GM04503 (cell line): Measurements from ENCODE around the gene GLTP.
"Not testable (repeated sequence)": the region's sequence is repeated elsewhere in the genome, so short reads cannot be mapped to it uniquely, and the experiment has no call there.

Experiments used
- DNase-seq: peaks from one replicate; pipeline ENCODE4 v3.0.0-alpha.2; 2012; ENCODE audit warnings: low read depth

GLTP gene, protein sequence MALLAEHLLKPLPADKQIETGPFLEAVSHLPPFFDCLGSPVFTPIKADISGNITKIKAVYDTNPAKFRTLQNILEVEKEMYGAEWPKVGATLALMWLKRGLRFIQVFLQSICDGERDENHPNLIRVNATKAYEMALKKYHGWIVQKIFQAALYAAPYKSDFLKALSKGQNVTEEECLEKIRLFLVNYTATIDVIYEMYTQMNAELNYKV

DNA sequence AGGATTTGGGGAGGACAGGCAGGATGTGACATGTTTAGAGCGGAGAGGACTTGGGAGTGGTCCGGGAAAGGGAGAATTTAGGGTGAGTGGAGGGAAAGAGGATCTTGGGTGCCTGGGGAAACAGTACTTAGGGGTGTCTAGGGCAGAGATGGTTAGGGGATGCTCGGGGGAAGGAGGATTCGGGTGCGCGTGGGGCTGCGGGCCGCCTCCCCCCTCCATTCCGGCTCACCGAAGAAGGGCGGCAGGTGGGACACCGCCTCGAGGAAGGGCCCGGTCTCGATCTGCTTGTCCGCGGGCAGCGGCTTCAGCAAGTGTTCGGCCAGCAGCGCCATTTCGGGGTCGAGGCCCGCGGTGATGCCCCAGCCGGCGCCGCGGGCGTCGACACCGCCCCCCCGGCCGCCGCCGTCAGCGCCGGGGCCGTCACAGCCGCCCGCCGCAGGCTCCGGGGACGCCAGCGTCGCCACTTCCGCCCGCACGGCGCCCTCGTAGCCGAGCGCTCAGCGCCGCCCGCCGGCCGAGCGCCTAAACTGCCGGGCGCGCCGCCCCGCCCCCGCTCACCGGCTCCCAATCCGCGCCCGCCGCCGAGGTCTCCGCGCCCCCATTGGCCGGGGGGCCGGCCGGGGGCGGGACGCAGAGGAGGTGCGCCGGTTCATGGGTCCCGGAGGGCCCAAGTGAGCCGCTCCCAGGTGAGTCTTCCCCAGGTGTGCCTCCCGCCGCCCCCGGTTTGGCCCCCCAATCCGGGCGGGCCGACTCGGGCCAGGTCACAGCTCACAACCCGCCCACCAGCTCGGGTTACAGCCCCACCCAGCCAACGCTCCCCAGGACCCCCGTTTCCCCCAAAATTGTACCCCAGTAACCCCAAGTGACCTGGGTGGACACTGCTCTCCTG is at the start of gene GLTP:
TSS of gene GLTP (minus strand) at position 499 of the 889 bp plus-strand sequence. CDS start at position 332, 167 bp downstream.
- no peak for DNase-seq

DNA sequence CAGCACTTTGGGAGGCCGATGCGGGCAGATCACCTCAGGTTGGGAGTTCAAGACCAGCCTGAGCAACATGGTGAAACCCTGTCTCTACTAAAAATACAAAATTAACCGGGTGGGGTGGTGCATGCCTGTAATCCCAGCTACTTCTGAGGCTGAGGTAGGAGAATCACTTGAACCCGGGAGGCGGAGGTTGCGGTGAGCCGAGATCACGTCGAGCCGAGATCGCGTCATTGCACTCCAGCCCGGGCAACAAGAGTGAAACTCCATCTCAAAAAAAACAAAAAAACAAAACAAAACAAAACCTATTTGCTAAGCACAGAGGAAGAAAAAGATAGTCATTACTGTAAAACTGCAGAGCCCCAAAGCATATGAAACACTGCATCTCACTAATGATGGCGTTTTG is 49.0 kb upstream of the GLTP start:
- not testable (repeated sequence) for DNase-seq

DNA sequence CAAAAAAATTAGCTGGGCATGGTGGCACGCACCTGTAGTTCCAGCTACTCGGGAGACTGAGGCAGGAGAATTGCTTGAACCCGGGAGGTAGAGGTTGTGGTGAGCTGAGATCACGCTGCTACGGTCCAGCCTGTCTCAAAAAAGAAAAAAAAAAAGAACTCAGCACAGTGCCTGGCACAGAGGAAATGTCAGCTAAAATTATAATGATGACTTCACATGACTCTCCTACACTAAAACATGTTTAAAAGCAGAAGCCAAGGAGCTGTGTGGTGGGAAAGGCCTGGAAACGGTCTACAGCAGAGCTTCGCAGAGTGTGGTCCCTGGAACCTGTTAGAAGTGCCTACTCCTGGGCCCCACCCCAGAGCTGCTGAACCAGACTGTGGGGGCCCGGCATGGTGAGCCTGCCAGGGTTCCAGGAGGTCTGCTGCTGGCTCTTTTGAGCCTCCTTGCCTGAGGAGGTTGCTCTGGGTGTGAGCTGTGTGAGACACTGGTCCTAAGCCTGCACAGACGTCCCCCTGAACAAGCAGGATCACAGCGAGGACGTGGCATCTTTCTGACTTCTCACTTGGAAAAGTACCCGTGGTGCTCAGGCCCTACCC is 47.8 kb upstream of the GLTP start:
- no peak for DNase-seq

DNA sequence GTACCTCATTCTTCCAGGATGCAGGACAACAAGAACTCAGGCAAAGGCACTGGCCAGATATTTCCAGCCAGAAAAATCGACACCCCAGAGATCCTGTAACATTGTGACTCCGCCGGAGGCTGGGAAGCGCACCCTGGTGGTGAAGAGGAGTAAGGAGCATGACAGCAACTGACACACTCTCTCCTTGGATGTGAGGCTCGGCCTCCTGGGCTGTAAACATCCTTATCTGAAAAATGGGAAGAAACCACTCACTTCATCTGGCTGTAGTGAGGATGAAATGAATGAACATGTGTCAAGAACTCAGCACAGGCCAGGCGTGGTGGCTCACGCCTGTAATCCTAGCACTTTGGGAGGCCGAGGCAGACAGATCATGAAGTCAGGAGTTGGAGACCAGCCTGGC is 47.3 kb upstream of the GLTP start:
- DNase-seq = no peak

DNA sequence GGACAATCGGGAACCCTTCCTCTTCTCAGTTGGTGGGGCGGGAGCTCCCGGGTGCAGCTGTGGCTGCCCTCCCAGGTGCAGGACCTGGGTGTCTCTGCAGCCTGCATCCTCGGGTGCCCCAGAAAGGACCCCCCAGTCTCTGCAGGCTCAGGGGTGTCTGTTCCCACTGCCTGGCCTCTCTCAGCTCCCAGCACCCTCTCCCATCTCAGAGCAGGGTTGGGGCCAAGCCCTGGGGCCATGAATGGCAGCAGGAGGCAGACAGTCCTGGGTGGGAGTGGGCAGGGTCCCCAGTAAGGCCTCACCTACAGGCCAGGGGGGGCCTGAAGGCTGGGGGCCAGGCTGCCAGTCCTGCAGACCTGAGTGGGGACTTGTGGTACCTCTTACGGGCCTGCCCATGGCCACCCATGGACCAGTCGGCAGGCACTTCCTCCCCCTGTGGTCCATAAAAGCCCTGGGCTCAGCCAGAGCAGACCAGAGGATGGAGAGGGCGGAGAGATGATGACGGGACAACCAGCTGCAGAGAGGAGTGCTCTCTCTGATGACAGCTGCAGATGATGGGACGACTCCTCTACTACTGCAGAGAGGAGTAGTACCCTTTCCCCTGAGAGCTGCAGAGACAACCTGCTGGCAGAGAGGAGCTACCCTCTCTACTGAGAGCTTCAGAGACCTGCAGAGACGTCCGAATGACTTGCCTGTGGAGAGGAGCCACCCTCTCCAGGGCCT is 46.3 kb upstream of the GLTP start:
- no peak for DNase-seq

DNA sequence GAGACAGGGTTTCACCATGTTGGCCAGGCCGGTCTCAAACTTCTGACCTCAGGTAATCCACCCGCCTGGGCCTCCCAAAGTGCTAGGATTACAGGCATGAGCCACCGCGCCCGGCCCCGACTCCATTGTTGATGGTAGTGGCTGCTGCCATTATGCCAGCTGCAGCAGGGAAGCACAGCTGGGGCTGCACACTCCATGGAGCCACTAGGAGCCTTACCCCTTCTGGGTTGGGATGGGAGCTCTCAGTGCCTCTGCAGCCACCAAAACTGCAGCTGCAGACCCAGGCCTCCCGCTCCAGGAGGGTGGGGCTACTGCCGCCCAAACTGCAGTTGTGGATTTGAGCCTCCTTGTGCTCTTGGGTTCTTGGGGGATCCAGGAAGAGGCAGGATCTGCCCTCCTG is 45.7 kb upstream of the GLTP start:
- no peak for DNase-seq

DNA sequence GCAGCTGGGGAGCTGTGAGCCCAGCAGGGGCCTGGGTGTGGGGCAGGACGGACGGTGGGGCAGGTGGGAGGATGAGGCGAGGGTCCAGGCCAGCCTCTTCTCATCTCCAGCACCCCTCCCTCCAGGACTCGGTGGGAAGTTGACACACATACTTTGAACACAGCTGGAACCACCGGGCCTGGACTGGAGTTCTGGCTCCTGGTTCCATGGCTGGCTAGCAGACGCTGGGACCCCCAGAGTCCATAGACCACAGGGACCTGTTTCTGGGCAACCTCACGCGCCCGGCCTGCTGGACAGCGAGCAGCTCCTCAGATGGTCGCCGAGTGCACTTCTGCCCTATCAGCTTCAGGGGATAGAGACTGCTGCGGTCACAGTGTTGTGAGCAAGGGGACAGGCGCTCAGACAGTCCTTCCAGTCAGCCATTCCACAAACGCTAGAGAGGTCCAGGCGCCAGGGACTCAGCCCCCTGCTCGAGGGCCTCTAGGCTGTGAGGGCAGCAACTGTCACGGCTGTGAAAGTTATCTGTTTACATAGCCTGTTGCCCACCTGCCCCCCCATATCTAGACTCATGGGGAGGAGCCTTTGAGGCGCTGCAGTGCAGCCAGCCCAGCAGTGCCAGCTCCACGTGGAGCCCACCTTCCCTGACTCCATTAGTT is 45.0 kb upstream of the GLTP start:
- DNase-seq = no peak

DNA sequence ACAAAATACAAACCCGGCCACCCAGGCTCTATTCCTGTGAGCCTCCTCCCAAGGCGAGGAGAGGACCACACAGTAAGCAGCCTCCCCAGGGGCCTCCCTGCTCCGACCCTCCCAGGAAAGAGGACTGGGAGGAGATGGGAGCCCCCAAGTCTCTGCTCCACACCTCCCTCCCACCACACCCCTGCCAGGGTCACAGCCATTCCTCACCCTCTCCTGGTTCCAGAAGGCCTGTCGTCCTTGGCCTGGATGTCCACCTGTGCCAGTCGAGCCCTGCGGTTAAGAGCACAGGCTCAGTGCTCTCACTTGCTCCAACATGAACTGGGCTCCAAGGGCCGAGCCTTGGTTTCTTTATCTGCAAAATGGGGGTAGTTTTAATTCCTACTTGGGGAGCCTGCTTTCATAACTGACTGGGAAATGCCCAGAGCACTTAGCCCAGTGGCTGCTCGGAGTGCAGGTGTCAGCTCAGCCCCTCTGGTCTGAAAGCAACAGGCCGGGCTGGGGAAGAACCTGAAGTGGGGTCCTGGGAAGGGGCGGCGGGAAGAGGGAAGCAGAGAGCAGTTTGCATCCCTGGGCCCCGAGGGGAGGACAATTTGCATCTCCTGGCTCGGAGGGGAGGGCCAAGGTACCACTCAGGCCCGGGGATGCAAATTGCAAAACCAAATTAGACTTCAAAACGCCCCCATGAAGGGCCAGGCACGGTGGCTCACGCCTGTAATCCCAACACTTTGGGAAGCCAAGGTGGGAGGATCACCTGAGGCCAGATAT is 43.3 kb upstream of the GLTP start:
- no peak for DNase-seq

DNA sequence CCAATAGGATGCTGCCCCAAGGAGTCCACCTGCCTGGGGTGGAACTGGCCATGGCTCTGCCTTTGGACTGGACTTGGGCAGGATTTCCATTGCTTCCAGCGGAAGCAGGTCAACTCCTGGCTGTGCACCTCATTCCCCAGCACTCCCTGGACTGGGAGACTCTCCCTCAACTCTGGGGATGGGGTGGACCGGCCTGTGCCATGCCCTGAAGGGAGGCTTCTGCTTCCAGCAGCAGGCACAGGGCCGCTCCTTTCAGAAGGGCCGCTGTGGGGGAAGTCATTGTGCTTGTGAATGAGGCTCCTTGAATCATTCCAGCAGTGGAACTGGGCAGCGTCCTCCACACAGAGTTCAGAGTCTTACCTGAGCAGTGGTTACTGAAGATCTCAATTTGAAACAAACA is 42.7 kb upstream of the GLTP start:
- no peak for DNase-seq

DNA sequence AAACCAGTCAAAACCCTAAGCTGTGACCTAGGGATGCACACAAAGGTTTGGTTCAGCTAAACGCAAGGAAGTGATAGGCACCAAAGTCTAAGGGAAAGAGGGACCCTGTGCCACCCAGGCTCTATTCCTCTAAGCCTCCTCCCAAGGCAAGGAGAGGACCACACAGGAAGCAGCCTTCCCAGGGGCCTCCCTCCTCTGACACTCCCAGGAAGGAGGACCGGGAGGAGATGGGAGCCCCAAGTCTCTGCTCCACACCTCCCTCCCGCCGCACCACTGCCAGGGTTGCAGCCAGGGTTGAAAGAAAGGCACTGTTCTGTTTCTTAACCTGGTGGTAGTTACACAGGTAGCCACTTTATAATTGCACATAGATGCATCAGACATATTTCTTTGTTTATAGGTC is 41.6 kb upstream of the GLTP start:
- DNase-seq = no peak

DNA sequence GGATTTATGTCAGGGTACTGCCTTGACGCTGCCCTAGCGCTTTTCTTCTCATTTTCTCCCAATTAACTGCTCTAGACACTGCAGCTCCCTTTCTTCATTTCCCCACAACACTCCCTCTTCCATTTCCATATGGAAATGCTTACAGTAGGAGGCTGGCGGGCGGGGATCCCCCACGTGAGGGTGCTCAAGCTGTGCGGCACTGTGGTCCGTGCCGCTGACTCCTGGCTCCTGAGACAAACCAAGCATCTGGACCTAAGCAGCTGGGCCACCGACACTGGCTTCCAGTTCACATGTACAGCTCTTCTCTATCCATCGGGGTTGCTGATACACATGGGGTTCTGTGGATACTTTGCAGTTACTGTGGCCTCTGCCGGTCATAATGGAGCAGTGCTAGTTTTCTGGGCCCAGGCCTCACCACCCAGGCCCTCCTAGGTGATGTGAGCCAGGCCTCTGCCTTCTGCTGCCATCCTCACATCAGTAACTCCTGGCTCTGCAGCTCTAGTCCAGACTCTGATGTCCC is 40.0 kb upstream of the GLTP start:
- DNase-seq = no peak

DNA sequence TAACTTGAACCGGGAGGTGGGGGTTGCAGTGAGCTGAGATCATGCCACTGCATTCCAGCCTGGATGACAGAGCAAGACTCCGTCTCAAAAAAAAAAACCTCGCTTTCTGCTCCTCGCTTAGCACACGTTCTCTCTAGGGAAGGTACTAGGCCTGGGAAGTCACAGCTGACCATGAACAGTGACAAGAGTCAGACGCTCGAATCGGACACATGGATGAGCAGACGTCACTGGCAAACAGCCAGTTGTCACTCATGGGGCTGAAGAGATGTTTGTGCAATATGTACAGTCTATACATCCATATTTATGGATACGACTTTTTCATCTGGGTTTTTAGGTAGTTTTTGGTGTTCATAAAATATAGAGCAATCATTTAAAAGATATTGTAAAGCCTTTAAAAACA is 39.1 kb upstream of the GLTP start:
- no peak for DNase-seq

DNA sequence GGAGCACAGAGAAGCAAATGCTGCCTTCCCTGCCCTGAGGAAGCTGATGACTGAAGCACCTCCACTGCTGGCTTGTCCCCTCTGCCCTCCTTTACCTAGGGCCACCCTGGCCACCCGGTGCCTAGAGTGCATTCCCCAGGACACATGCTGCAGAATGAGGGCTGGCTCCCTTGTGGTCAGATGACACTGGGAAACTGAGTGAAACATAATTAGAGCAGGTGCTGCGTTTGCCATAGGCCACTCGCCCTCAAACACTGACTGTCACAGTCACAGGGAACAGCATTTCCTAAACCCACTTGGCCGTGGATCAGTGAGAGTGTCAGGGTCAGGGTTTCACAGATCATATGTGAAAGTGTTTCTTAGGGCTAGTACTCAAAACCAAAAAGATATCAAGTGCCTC is 35.7 kb upstream of the GLTP start:
- DNase-seq = no peak

DNA sequence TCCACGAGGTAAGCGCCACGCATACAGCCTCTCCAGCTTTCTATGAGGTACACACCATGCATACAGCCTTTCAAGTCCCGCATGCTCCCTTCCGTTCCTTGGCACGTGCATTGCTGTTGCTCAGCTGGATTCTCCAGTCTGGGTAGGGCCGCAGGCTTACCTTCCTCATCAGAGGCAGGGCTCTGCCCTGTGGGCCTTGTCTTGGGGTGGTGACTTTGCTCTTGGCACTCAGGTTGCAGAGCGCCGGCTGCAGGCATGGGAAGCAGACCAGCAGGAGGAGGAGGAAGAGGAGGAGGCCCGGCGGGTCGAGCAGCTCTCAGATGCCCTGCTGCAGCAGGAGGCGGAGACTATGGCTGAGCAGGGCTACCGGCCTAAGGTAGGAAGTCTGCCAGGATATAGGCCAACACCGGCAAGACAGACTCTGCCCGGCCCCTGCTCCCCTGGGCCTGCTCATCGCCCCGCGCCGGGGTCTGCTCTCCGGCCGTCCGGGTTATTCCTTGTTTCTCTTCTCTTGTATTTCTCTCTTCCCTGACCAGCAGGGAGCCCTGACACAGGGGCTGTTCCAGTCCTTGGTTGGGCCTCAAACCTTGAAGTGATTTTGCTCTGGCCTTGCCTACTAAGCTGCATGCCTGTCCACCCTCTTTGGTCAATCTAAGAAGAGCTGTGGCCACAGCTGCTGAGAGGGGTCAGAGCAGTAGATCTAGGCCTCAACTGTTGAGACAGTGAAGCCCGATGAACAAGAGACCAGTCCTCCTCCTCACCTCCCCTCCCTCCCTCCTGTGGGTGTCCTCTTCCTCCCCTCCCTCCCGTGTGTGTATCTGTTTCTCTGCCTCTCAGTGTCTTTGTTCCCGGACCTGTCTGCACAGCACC is 35.1 kb upstream of the GLTP start:
- DNase-seq = no peak

DNA sequence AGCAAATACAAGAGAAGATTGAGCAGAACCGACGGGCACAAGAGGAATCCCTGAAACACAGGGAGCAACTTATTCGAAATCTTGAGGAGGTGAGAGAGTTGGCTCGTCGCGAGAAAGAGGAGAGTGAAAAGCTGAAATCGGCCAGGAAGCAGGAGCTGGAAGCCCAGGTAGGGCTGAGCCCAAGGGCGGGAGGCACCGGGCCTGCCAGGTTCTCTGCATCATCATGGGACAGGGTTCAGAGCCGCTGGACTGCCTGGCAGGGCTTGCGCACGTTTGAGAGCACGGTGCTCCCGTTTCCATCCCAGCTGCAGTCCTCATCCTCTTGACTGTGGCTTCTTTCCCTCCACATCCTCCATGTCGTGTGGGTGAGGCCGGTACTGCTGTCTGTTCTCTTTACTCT is 34.1 kb upstream of the GLTP start:
- no peak for DNase-seq

DNA sequence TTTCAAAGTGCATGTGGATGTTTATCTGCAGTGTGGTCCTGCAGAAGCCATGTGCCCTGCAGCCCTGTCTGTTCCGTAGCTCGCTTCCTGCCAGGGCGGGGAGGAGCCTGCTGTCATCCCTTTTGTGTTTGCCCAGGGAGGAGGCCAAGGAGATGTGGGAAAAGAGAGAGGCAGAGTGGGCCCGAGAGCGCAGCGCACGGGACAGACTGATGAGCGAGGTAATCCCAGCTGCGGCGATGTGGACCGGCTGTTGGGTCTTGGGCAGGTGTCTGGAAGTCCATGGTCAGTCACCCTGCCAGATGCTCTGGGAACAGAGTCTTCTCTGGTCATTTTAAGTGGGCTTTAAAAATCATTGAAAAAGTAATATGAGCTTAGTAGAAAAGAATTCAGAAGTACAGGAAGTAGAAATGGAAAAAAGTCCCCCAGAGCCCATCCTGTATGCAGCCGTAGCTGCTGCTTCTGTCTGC is 32.5 kb upstream of the GLTP start:
- DNase-seq = no peak

DNA sequence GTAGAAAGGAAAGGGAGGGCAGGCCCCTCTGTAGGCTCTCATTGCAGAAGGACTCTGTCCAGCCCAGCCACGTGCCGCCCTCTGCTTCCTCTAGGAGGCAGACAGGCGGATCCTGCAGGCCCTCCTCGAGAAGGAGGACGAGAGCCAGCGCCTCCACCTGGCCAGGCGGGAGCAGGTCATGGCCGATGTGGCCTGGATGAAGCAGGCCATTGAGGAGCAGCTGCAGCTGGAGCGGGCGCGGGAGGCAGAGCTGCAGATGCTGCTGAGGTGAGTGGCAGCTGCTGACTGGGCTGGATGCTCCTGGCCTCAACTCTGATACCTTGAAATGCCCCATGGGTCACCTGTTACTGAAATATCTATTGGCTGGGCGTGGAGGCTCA is 30.6 kb upstream of the GLTP start:
- DNase-seq = no peak

DNA sequence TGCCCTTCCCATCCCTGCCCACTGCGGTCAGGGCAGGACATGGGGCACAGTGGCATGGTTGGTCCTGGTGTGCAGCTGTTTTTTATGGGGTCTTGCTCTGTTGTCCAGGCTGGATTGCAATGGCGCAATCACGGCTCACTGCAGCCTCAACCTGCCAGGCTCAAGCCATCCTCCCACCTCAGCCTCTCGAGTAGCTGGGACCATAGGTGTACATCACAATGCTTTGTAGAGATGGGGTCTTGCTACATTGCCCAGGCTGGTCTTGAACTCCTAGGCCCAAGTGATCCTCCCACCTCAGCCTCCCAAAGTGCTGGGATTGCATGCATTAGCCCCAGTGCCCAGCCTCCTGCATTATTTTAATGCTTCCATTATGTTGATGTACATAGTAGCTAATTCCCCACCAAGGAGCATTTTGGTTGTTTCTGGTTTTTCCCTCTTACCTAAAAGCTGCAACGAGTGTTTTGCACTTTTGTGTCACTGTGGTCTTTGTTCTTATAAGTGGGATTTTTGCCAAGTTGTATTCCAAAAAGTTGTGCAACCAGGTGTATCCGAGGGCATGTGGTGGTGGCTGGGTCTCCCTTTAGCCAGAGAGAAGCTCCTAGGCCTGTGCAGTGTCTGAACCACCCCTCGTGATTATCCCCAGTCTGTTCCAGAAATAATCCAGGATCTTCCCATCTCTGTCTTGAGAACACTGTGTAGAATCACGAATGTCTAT is 30.1 kb upstream of the GLTP start:
- DNase-seq = no peak

DNA sequence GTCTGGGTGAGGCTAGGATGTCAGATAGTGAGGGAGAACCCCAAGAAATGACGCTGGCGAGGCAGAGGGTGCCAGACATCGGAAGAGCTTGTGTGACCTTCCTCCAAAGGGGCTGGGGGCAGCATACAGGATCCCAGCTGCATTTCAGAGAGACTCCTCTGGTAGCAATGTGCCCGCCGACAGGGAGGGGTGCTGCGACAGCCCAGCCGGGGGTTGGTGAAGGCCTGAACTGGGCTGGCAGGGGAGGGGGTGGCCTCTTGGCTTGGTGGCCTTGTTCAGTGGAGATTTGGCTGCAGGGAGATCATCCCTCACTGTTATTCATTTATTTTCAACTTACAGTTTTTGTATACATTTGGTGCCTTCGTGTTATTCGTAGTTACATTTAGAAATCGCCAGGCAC is 25.0 kb upstream of the GLTP start:
- no peak for DNase-seq
